NCI-H526 (cell line): ENCODE data around the gene CHN1.
A peak's percentile ranks its signal among the peaks of the same experiment; 100 is the strongest.

Experiments
- DNase-seq, 2 experiments: peaks; one replicate each; lab custom pipeline; 2025; lab: John Stamatoyannopoulos, UW

Gene CHN1

GRCh38 chr2:174785481-174785880 lies 219.7 kb downstream of the CHN1 start:
- DNase-seq: peak in 1 of 2 experiments; percentile 31

- no peak for DNase-seq
These were observed 220.3 kb downstream of the CHN1 start for GRCh38 chr2:174784909-174785308.

- DNase-seq: no peak
These were observed 220.9 kb downstream of the CHN1 start for GRCh38 chr2:174784316-174784715.

- no peak for DNase-seq
These were observed 223.2 kb downstream of the CHN1 start for GRCh38 chr2:174781996-174782395.

GRCh38 chr2:174781298-174781697 lies 223.9 kb downstream of the CHN1 start:
- no peak for DNase-seq

- DNase-seq: no peak
These were observed 224.3 kb downstream of the CHN1 start for GRCh38 chr2:174780856-174781255.

GRCh38 chr2:174780191-174780840 lies 224.9 kb downstream of the CHN1 start:
- DNase-seq: no peak

- no peak for DNase-seq
These were observed 225.7 kb downstream of the CHN1 start for GRCh38 chr2:174779361-174779928.

GRCh38 chr2:174778085-174778981 lies 226.8 kb downstream of the CHN1 start:
- DNase-seq: no peak

GRCh38 chr2:174777347-174778084 lies 227.7 kb downstream of the CHN1 start:
- DNase-seq: no peak

GRCh38 chr2:174776675-174777074 lies 228.5 kb downstream of the CHN1 start:
- no peak for DNase-seq

GRCh38 chr2:174776223-174776622 lies 229.0 kb downstream of the CHN1 start:
- no peak for DNase-seq

- no peak for DNase-seq
These were observed 229.6 kb downstream of the CHN1 start for GRCh38 chr2:174775571-174775980.

GRCh38 chr2:174774886-174775285 lies 230.3 kb downstream of the CHN1 start:
- peak in 1 of 2 experiments; percentile 22 for DNase-seq

GRCh38 chr2:174773215-174773614 lies 232.0 kb downstream of the CHN1 start:
- no peak for DNase-seq

GRCh38 chr2:174772472-174772801 lies 232.7 kb downstream of the CHN1 start:
- no peak for DNase-seq

- DNase-seq: peak; percentile 34 to 81
These were observed 233.3 kb downstream of the CHN1 start for GRCh38 chr2:174771631-174772471.

GRCh38 chr2:174771136-174771535 lies 234.0 kb downstream of the CHN1 start:
- DNase-seq: no peak

- DNase-seq: no peak
These were observed 236.6 kb downstream of the CHN1 start for GRCh38 chr2:174768557-174768956.

GRCh38 chr2:174766271-174766670 lies 238.9 kb downstream of the CHN1 start:
- DNase-seq: no peak

GRCh38 chr2:174765576-174765975 lies 239.6 kb downstream of the CHN1 start:
- no peak for DNase-seq
